BJ (cell line): Measurements from ENCODE around the gene SMAD1. TPM values are rescaled to one million over a fixed set of nuclear protein-coding genes. Genes with fewer than 3 reads are reported as not detected.
"Not testable (repeated sequence)": the region's sequence is repeated elsewhere in the genome, so short reads cannot be mapped to it uniquely, and the experiment has no call there.

Experiments
- CTCF ChIA-PET: fragments of 350-600 bp; formaldehyde crosslinking; extraction: SDS; loops from one replicate; lab custom pipeline; 2021; ENCODE audit warnings: antibody characterized with exemption, inconsistent platforms; lab: Yijun Ruan, JAX
- POLR2A ChIA-PET: fragments of 300-600 bp; sonication (Branson Sonifier 250); formaldehyde crosslinking; extraction: SDS; loops from one replicate; lab custom pipeline; 2021; ENCODE audit warnings: antibody characterized with exemption; lab: Charles Lee
- DNase-seq: peaks from one replicate; pipeline ENCODE4 v3.0.0-alpha.2; 2011; ENCODE audit warnings: low read depth
- H3K27me3 ChIP-seq: 2 replicates; pipeline ENCODE4 v1.6.0; 2011; ENCODE audit warnings: low read length; ENCODE audit not compliant: control insufficient read depth, insufficient read depth
- H3K36me3 ChIP-seq: 2 replicates; pipeline ENCODE4 v1.5.1; 2011; ENCODE audit warnings: low read length; ENCODE audit not compliant: control insufficient read depth, insufficient read depth
- H3K4me3 ChIP-seq: 2 replicates; pipeline ENCODE4 v1.5.1; 2011; ENCODE audit warnings: low read depth, mild to moderate bottlenecking, control low read depth, low read length
- polyA plus RNA-seq: library from polyadenylated mRNA; depleted of rRNA; stranded (reverse); fragments of >200 nt; gene quantifications from 2 replicates; pipeline ENCODE4 v1.2.3, GENCODE V29; 2011
- TF ChIP-seq, protein P1 (sequence below): IDR thresholded peaks from 2 replicates; pipeline ENCODE4 v1.5.1; 2011; ENCODE audit warnings: low read depth, mild to moderate bottlenecking, control low read depth, inconsistent platforms, low read length, moderate library complexity; ENCODE audit not compliant: insufficient read depth

SMAD1 gene
- polyA plus RNA-seq, 1 experiment: 26.1 TPM

DNA sequence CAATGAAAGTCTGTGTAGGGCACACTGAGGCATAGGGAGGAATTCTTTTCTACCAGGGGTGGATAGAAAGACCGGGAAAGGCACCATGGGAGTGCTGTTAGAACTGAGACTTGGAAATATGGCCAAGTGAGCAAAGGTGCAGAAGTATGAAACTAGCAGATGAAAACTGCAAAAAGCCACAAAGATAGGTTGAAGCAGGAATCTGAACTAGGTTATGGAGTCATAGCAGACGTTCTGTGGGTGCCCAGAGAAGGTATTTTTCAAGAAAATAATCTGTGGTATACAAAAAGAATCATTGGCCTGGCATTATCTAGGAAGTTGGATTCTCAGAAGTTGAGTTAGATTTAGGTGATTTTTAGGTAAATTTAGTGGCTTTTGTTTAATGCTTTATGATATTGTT is 48.5 kb downstream of the SMAD1 start:
- no peaks in the 10 kb centered on the region for H3K27me3 ChIP-seq
- CTCF ChIA-PET: no interaction called here
- no peak overlapping the region for H3K4me3 ChIP-seq
- POLR2A ChIA-PET: no interaction called here
- DNase-seq: no peak
- TF ChIP-seq, protein P1, sequence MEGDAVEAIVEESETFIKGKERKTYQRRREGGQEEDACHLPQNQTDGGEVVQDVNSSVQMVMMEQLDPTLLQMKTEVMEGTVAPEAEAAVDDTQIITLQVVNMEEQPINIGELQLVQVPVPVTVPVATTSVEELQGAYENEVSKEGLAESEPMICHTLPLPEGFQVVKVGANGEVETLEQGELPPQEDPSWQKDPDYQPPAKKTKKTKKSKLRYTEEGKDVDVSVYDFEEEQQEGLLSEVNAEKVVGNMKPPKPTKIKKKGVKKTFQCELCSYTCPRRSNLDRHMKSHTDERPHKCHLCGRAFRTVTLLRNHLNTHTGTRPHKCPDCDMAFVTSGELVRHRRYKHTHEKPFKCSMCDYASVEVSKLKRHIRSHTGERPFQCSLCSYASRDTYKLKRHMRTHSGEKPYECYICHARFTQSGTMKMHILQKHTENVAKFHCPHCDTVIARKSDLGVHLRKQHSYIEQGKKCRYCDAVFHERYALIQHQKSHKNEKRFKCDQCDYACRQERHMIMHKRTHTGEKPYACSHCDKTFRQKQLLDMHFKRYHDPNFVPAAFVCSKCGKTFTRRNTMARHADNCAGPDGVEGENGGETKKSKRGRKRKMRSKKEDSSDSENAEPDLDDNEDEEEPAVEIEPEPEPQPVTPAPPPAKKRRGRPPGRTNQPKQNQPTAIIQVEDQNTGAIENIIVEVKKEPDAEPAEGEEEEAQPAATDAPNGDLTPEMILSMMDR: no peak
- H3K36me3 ChIP-seq: no peaks in the 10 kb centered on the region

GRCh38 chr4:145530662-145531061 is 49.0 kb downstream of the SMAD1 start:
- ChIA-PET POLR2A (no interaction called here), CTCF (interaction anchor here (0.6 to 1.0 kb wide), 2 partner anchors 25 to 26 kb away, joined by 3 to 5 read pairs; no protein-coding TSS in a partner anchor)
- TF ChIP-seq, protein P1: no peak
- H3K36me3 ChIP-seq: no peaks in the 10 kb centered on the region
- no peaks in the 10 kb centered on the region for H3K27me3 ChIP-seq
- H3K4me3 ChIP-seq: no peak overlapping the region
- no peak for DNase-seq

DNA sequence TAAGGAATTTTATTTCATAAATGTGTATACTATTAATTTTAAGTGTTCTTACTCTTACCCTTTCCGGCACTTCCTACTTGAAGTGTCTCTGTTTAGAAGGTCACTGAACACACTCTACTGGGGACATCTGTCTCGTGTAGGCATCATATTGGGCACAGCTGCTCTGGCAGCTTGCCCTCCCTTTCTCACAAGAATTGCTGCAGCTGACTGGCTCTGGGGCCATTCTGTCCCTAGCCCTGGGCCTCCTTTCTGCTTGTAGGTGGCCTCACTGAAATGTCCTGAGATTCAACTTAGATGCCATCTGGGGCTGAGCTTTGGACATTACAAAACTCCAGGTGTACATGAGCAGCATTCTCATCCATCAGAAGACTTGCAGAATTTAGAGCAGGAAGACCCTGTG is 49.6 kb downstream of the SMAD1 start:
- POLR2A ChIA-PET: no interaction called here
- Histone ChIP-seq H3K36me3 (no peaks in the 10 kb centered on the region), H3K27me3 (no peaks in the 10 kb centered on the region), H3K4me3 (no peak overlapping the region)
- TF ChIP-seq, protein P1: no peak
- DNase-seq: no peak
- CTCF ChIA-PET: interaction anchor here (0.6 to 1.3 kb wide), 3 partner anchors 15 to 26 kb away, joined by 3 to 5 read pairs (median 4); no protein-coding TSS in a partner anchor

DNA sequence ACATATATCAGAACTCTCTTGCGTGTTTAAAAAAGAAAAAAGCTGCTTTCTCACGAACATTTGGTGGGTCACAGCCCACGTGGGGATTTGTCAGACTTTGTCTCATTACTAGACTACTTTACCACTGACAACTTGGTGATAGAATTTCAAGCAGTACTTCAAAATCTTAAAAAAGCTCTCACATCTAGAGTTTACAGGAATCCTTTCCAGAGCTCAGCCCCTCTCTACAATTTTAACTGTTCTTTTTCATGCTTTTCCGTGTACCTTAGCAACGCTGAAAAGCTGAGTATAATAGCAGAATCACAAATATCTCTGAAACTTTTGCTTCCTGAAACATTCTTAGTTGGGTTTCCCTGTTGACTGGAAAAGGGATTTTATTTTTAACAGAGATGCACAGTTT is 50.2 kb downstream of the SMAD1 start:
- POLR2A ChIA-PET: no interaction called here
- Histone ChIP-seq H3K36me3 (no peaks in the 10 kb centered on the region), H3K4me3 (no peak overlapping the region), H3K27me3 (no peaks in the 10 kb centered on the region)
- DNase-seq: no peak
- CTCF ChIA-PET: interaction anchor here (1.0 to 1.3 kb wide), 2 partner anchors 14 to 27 kb away, joined by 4 to 5 read pairs; no protein-coding TSS in a partner anchor
- TF ChIP-seq, protein P1: no peak

GRCh38 chr4:145533001-145533400 is 51.3 kb downstream of the SMAD1 start:
- ChIA-PET POLR2A (no interaction called here), CTCF (interaction anchor here (0.6 kb wide), 1 partner anchor 955 kb away, joined by 3 read pairs; no protein-coding TSS in a partner anchor)
- Histone ChIP-seq H3K36me3 (no peaks in the 10 kb centered on the region), H3K4me3 (no peak overlapping the region), H3K27me3 (no peaks in the 10 kb centered on the region)
- TF ChIP-seq, protein P1: no peak
- no peak for DNase-seq

GRCh38 chr4:145533415-145533814 is 51.8 kb downstream of the SMAD1 start:
- CTCF ChIA-PET: interaction anchor here (0.6 kb wide), 1 partner anchor 955 kb away, joined by 3 read pairs; no protein-coding TSS in a partner anchor
- H3K27me3 ChIP-seq, POLR2A ChIA-PET, H3K36me3 ChIP-seq, H3K4me3 ChIP-seq, DNase-seq: not testable (repeated sequence)
